ENCODE results near the gene CANT1.

Gene CANT1

GRCh38 chr17:78979780-78980623 lies 29.6 kb downstream of the CANT1 start, which contains the start of gene LGALS3BP:
Gene LGALS3BP (minus strand): TSS chr17:78979923. CDS start chr17:78977191, 2,732 bp downstream.
- Histone ChIP-seq H3K27me3 (ENCODE audit: control insufficient read depth in 1 of 2, insufficient read depth in 2 of 2, low read length in 2 of 2) (no peaks in the 10 kb centered on the region), H3K4me3 (ENCODE audit: low read length in 2 of 2) (peak within 1 kb of the TSS; percentile 17 to 74), H3K36me3 (ENCODE audit: control insufficient read depth in 2 of 2, insufficient read depth in 2 of 2, low read length in 2 of 2) (no peaks in the 10 kb centered on the region), H3K27ac (ENCODE audit: low read length) (peak within 1 kb of the TSS; percentile 60), H3K9ac (ENCODE audit: low read length in 2 of 2) (peak within 1 kb of the TSS; percentile 8 to 79), H3K9me3 (ENCODE audit: control insufficient read depth in 2 of 2, low read length in 2 of 2) (no peaks in the 10 kb centered on the region), H3K4me1 (ENCODE audit: control insufficient read depth, insufficient read depth, low read length) (peaks cover 51% of the 10 kb centered on the region)

- H3K4me1 ChIP-seq (ENCODE audit: control insufficient read depth, insufficient read depth, low read length): peaks cover 60% of the 10 kb centered on the region
Measured at GRCh38 chr17:78977997-78978973, 31.3 kb downstream of the CANT1 start.

GRCh38 chr17:78977681-78977943 lies 32.0 kb downstream of the CANT1 start:
- no peak overlapping the region for H3K27ac ChIP-seq (ENCODE audit: low read length)
- H3K4me1 ChIP-seq (ENCODE audit: control insufficient read depth, insufficient read depth, low read length): peaks cover 63% of the 10 kb centered on the region
- H3K36me3 ChIP-seq (ENCODE audit: control insufficient read depth in 2 of 2, insufficient read depth in 2 of 2, low read length in 2 of 2): no peaks in the 10 kb centered on the region
- peak overlapping the region in 1 of 2 donors; percentile 4 for H3K9ac ChIP-seq (ENCODE audit: low read length in 2 of 2)
- no peaks in the 10 kb centered on the region for H3K27me3 ChIP-seq (ENCODE audit: control insufficient read depth in 1 of 2, insufficient read depth in 2 of 2, low read length in 2 of 2)
- peak overlapping the region in 1 of 2 donors; percentile 52 for H3K4me3 ChIP-seq (ENCODE audit: low read length in 2 of 2)
- no peaks in the 10 kb centered on the region for H3K9me3 ChIP-seq (ENCODE audit: control insufficient read depth in 2 of 2, low read length in 2 of 2)

More at GRCh38 chr17:78977997-78978973, 31.3 kb downstream of the CANT1 start:
- Histone ChIP-seq H3K27me3 (ENCODE audit: control insufficient read depth in 1 of 2, insufficient read depth in 2 of 2, low read length in 2 of 2) (no peaks in the 10 kb centered on the region), H3K36me3 (ENCODE audit: control insufficient read depth in 2 of 2, insufficient read depth in 2 of 2, low read length in 2 of 2) (no peaks in the 10 kb centered on the region), H3K9ac (ENCODE audit: low read length in 2 of 2) (peak overlapping the region in 1 of 2 donors; percentile 4), H3K27ac (ENCODE audit: low read length) (no peak overlapping the region), H3K4me3 (ENCODE audit: low read length in 2 of 2) (peak overlapping the region; percentile 4 to 52), H3K9me3 (ENCODE audit: control insufficient read depth in 2 of 2, low read length in 2 of 2) (no peaks in the 10 kb centered on the region)

GRCh38 chr17:78976907-78977680 lies 32.5 kb downstream of the CANT1 start:
- Histone ChIP-seq H3K9ac (ENCODE audit: low read length in 2 of 2) (peak overlapping the region in 1 of 2 donors; percentile 4), H3K36me3 (ENCODE audit: control insufficient read depth in 2 of 2, insufficient read depth in 2 of 2, low read length in 2 of 2) (peaks cover 0 to 2% of the 10 kb centered on the region in 2 donors), H3K4me1 (ENCODE audit: control insufficient read depth, insufficient read depth, low read length) (peaks cover 63% of the 10 kb centered on the region), H3K27me3 (ENCODE audit: control insufficient read depth in 1 of 2, insufficient read depth in 2 of 2, low read length in 2 of 2) (no peaks in the 10 kb centered on the region), H3K9me3 (ENCODE audit: control insufficient read depth in 2 of 2, low read length in 2 of 2) (no peaks in the 10 kb centered on the region), H3K4me3 (ENCODE audit: low read length in 2 of 2) (peak overlapping the region in 1 of 2 donors; percentile 52), H3K27ac (ENCODE audit: low read length) (no peak overlapping the region)

GRCh38 chr17:78974635-78975591 lies 34.7 kb downstream of the CANT1 start:
- Histone ChIP-seq H3K9me3 (ENCODE audit: control insufficient read depth in 2 of 2, low read length in 2 of 2) (no peaks in the 10 kb centered on the region), H3K27ac (ENCODE audit: low read length) (no peak overlapping the region), H3K36me3 (ENCODE audit: control insufficient read depth in 2 of 2, insufficient read depth in 2 of 2, low read length in 2 of 2) (peaks cover 0 to 3% of the 10 kb centered on the region in 2 donors), H3K27me3 (ENCODE audit: control insufficient read depth in 1 of 2, insufficient read depth in 2 of 2, low read length in 2 of 2) (no peaks in the 10 kb centered on the region), H3K4me1 (ENCODE audit: control insufficient read depth, insufficient read depth, low read length) (peaks cover 67% of the 10 kb centered on the region), H3K4me3 (ENCODE audit: low read length in 2 of 2) (peak overlapping the region in 1 of 2 donors; percentile 62), H3K9ac (ENCODE audit: low read length in 2 of 2) (no peak overlapping the region)

GRCh38 chr17:78973792-78974520 lies 35.6 kb downstream of the CANT1 start:
- Histone ChIP-seq H3K27ac (ENCODE audit: low read length) (no peak overlapping the region), H3K4me1 (ENCODE audit: control insufficient read depth, insufficient read depth, low read length) (peaks cover 60% of the 10 kb centered on the region), H3K4me3 (ENCODE audit: low read length in 2 of 2) (no peak overlapping the region), H3K36me3 (ENCODE audit: control insufficient read depth in 2 of 2, insufficient read depth in 2 of 2, low read length in 2 of 2) (peaks cover 0 to 4% of the 10 kb centered on the region in 2 donors), H3K27me3 (ENCODE audit: control insufficient read depth in 1 of 2, insufficient read depth in 2 of 2, low read length in 2 of 2) (no peaks in the 10 kb centered on the region), H3K9me3 (ENCODE audit: control insufficient read depth in 2 of 2, low read length in 2 of 2) (no peaks in the 10 kb centered on the region), H3K9ac (ENCODE audit: low read length in 2 of 2) (no peak overlapping the region)

- Histone ChIP-seq H3K27me3 (ENCODE audit: control insufficient read depth in 1 of 2, insufficient read depth in 2 of 2, low read length in 2 of 2) (no peaks in the 10 kb centered on the region), H3K36me3 (ENCODE audit: control insufficient read depth in 2 of 2, insufficient read depth in 2 of 2, low read length in 2 of 2) (peaks cover 0 to 6% of the 10 kb centered on the region in 2 donors), H3K4me3 (ENCODE audit: low read length in 2 of 2) (no peak overlapping the region), H3K27ac (ENCODE audit: low read length) (no peak overlapping the region), H3K4me1 (ENCODE audit: control insufficient read depth, insufficient read depth, low read length) (peaks cover 52% of the 10 kb centered on the region), H3K9me3 (ENCODE audit: control insufficient read depth in 2 of 2, low read length in 2 of 2) (no peaks in the 10 kb centered on the region), H3K9ac (ENCODE audit: low read length in 2 of 2) (no peak overlapping the region)
Measured at GRCh38 chr17:78973196-78973595, 36.4 kb downstream of the CANT1 start.

- Histone ChIP-seq H3K27me3 (ENCODE audit: control insufficient read depth in 1 of 2, insufficient read depth in 2 of 2, low read length in 2 of 2) (no peaks in the 10 kb centered on the region), H3K9me3 (ENCODE audit: control insufficient read depth in 2 of 2, low read length in 2 of 2) (no peaks in the 10 kb centered on the region), H3K4me3 (ENCODE audit: low read length in 2 of 2) (no peak overlapping the region), H3K36me3 (ENCODE audit: control insufficient read depth in 2 of 2, insufficient read depth in 2 of 2, low read length in 2 of 2) (peaks cover 0 to 6% of the 10 kb centered on the region in 2 donors), H3K9ac (ENCODE audit: low read length in 2 of 2) (no peak overlapping the region), H3K4me1 (ENCODE audit: control insufficient read depth, insufficient read depth, low read length) (peaks cover 46% of the 10 kb centered on the region), H3K27ac (ENCODE audit: low read length) (no peak overlapping the region)
Measured at GRCh38 chr17:78972507-78973105, 37.0 kb downstream of the CANT1 start.

All from stomach smooth muscle (tissue), 2 donors.